Peyer's patch (tissue), 4 donors: Measurements from ENCODE around the gene MYL6. TPM values are rescaled to one million over a fixed set of nuclear protein-coding genes. Genes with fewer than 3 reads are reported as not detected.

Experiments used
- DNase-seq, 3 donors: peaks; one replicate each; pipeline ENCODE4 v3.0.0-alpha.2; 2017 to 2019
- H3K27ac ChIP-seq, 4 donors: fragments of 200-600 bp; sonication (generic); one replicate each; pipeline ENCODE4 v1.5.1; 2016 to 2019
- H3K27me3 ChIP-seq, 2 donors: fragments of 200-600 bp; sonication (generic); one replicate each; pipeline ENCODE4 v1.5.1; 2019
- H3K36me3 ChIP-seq, 3 donors: fragments of 200-600 bp; sonication (generic); one replicate each; pipeline ENCODE4 v1.5.1; 2016 to 2019
- H3K4me1 ChIP-seq, 4 donors: fragments of 200-600 bp; sonication (generic); one replicate each; pipeline ENCODE4 v1.5.1; 2016 to 2019
- H3K4me3 ChIP-seq, 4 donors: fragments of 200-600 bp; sonication (generic); 1 replicate in 3 of 4; 2 replicates in 1 of 4; pipeline ENCODE4 v1.5.1; 2016 to 2019; ENCODE audit warnings: mild to moderate bottlenecking in 1 of 4
- H3K9me3 ChIP-seq, 4 donors: fragments of 200-600 bp; sonication (generic); one replicate each; pipeline ENCODE4 v1.5.1; 2016 to 2019; ENCODE audit warnings: mild to moderate bottlenecking in 1 of 4
- CTCF ChIP-seq, 6 experiments: fragments of 450-650 bp in 4 of 6; fragments of 200-600 bp in 2 of 6; sonication (generic) in 1 of 6; IDR thresholded peaks; one replicate each; pipeline ENCODE4 v1.5.1; 2017 to 2019; ENCODE audit warnings: antibody characterized with exemption in 6 of 6, mild to moderate bottlenecking in 3 of 6, moderate library complexity in 1 of 6
- POLR2A ChIP-seq, 2 donors: fragments of 450-650 bp; IDR thresholded peaks; one replicate each; pipeline ENCODE4 v1.5.1; 2017; ENCODE audit warnings: antibody characterized with exemption in 2 of 2, mild to moderate bottlenecking in 2 of 2, moderate library complexity in 2 of 2
- total RNA-seq, 4 donors: library from RNA; depleted of rRNA; stranded (reverse); fragments of >200 nt; gene quantifications; one replicate each; pipeline ENCODE4 v1.1.0, GENCODE V29; 2016

The MYL6 gene
- total RNA-seq, 4 donors from 2014 or later, result 1,247 to 1,872 (median 1,541) TPM

- peaks cover 4 to 35% (median 17%) of the 10 kb centered on the region in 4 donors for H3K4me1 ChIP-seq
- peak within 1 kb of the TSS; percentile 89 to 96 (median 91) for H3K27ac ChIP-seq
- peak within 1 kb of the TSS; percentile 79 to 93 (median 85) for H3K4me3 ChIP-seq
- DNase-seq, result peak; percentile 96 to 100 (median 99)
- H3K9me3 ChIP-seq, result no peaks in the 10 kb centered on the region
- no peaks in the 10 kb centered on the region for H3K27me3 ChIP-seq
- TF ChIP-seq POLR2A (IDR thresholded peaks at IDR 0.05), result peak; percentile 59 to 90
- TF ChIP-seq CTCF (IDR thresholded peaks at IDR 0.05), result no peak
- peaks cover 0 to 21% (median 0%) of the 10 kb centered on the region in 3 donors for H3K36me3 ChIP-seq
These were observed 30.1 kb upstream of the MYL6 start, which contains the start of gene ESYT1 for GRCh38 chr12:56127888-56128669. Gene ESYT1, plus strand, starts transcription at chr12:56128267. Its CDS starts 53 bp downstream, at chr12:56128320.

DNA sequence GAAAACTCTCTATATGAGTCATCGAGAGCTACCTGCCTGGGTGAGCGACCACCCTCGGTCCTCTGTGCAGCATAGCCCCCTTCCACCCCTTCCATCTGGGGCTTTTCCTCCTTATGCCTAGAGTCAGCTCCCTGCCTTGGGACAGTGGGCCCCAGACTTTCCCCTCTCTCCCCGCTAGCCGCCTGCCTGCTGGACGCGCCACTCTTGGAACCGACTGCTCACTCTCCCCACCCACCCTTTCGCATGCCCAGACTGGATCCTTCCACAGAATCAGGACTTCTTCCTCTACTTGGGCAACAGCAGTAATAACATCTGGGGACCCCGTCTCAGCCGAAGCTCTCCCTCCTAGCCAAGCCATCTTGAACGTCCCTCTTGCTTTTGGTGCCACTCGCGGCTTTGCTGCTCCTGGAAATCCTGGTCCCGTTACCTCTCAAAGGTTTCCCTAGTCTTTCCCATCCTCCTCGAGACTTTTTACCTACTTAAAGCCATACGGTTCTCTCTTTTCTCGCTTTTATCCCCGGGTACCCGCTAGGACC lies 29.4 kb upstream of the MYL6 start:
- peak; percentile 32 to 59 (median 58) for DNase-seq
- Histone ChIP-seq H3K27me3 (no peaks in the 10 kb centered on the region), H3K27ac (peak overlapping the region; percentile 89 to 96 (median 91)), H3K9me3 (no peaks in the 10 kb centered on the region), H3K4me1 (peaks cover 4 to 35% (median 17%) of the 10 kb centered on the region in 4 donors), H3K4me3 (peak overlapping the region; percentile 79 to 93 (median 85)), H3K36me3 (peaks cover 0 to 28% (median 0%) of the 10 kb centered on the region in 3 donors)
- TF ChIP-seq CTCF (IDR thresholded peaks at IDR 0.05), result no peak
- TF ChIP-seq POLR2A (IDR thresholded peaks at IDR 0.05), result no peak

GRCh38 chr12:56129206-56129941 lies 28.8 kb upstream of the MYL6 start:
- peak; percentile 72 to 94 (median 88) for DNase-seq

GRCh38 chr12:56129942-56130495 lies 28.1 kb upstream of the MYL6 start:
- H3K9me3 ChIP-seq, result no peaks in the 10 kb centered on the region
- no peaks in the 10 kb centered on the region for H3K27me3 ChIP-seq
- peak overlapping the region in 3 of 4 donors; percentile 79 to 93 (median 82) for H3K4me3 ChIP-seq
- peaks cover 0 to 41% (median 0%) of the 10 kb centered on the region in 3 donors for H3K36me3 ChIP-seq
- H3K4me1 ChIP-seq, result peaks cover 4 to 35% (median 17%) of the 10 kb centered on the region in 4 donors
- DNase-seq, result no peak
- TF ChIP-seq CTCF (IDR thresholded peaks at IDR 0.05), result no peak
- TF ChIP-seq POLR2A (IDR thresholded peaks at IDR 0.05), result no peak
- peak overlapping the region; percentile 18 to 96 (median 91) for H3K27ac ChIP-seq

More at GRCh38 chr12:56129206-56129941, 28.8 kb upstream of the MYL6 start:
- TF ChIP-seq CTCF (IDR thresholded peaks at IDR 0.05), result no peak
- TF ChIP-seq POLR2A (IDR thresholded peaks at IDR 0.05), result peak in 1 of 2 donors; percentile 38
- Histone ChIP-seq H3K36me3 (peaks cover 0 to 34% (median 0%) of the 10 kb centered on the region in 3 donors), H3K9me3 (no peaks in the 10 kb centered on the region), H3K27me3 (no peaks in the 10 kb centered on the region), H3K4me1 (peaks cover 4 to 35% (median 17%) of the 10 kb centered on the region in 4 donors), H3K27ac (peak overlapping the region; percentile 89 to 96 (median 91)), H3K4me3 (peak overlapping the region; percentile 79 to 93 (median 85))

- Histone ChIP-seq H3K9me3 (no peaks in the 10 kb centered on the region), H3K27ac (peak overlapping the region in 2 of 4 donors; percentile 18 to 96), H3K4me1 (peaks cover 4 to 27% (median 17%) of the 10 kb centered on the region in 4 donors), H3K36me3 (peaks cover 0 to 49% (median 0%) of the 10 kb centered on the region in 3 donors), H3K4me3 (no peak overlapping the region), H3K27me3 (no peaks in the 10 kb centered on the region)
- TF ChIP-seq POLR2A (IDR thresholded peaks at IDR 0.05), result no peak
- no peak for TF ChIP-seq CTCF (IDR thresholded peaks at IDR 0.05)
- no peak for DNase-seq
These were observed 27.3 kb upstream of the MYL6 start for GRCh38 chr12:56130876-56131275.
